Liver (tissue), 9 donors: ENCODE results near the gene NANOS1. TPM values are rescaled to one million over a fixed set of nuclear protein-coding genes. Genes with fewer than 3 reads are reported as not detected.

Experiments
- DNase-seq: peaks from one replicate; pipeline ENCODE4 v3.0.0-alpha.2; 2017; ENCODE audit warnings: low spot score
- H3K27ac ChIP-seq, 2 donors: one replicate each; pipeline ENCODE4 v1.7.0; 2013; ENCODE audit warnings: inconsistent platforms in 2 of 2, low read length in 2 of 2, control low read depth in 1 of 2, low read depth in 1 of 2, mild to moderate bottlenecking in 1 of 2
- H3K27me3 ChIP-seq, 4 donors: one replicate each; pipeline versions ENCODE4 v1.6.1 to v1.7.0; 2013; ENCODE audit warnings: low read length in 3 of 4, inconsistent platforms in 1 of 4, mild to moderate bottlenecking in 1 of 4, moderate library complexity in 1 of 4; ENCODE audit not compliant: control insufficient read depth in 4 of 4, insufficient read depth in 4 of 4
- H3K36me3 ChIP-seq, 4 donors: one replicate each; pipeline versions ENCODE4 v1.6.1 to v1.7.0; 2013; ENCODE audit warnings: low read length in 3 of 4, mild to moderate bottlenecking in 3 of 4, low read depth in 1 of 4, moderate library complexity in 1 of 4; ENCODE audit not compliant: control insufficient read depth in 4 of 4, insufficient read depth in 3 of 4
- H3K4me1 ChIP-seq, 4 donors: one replicate each; pipeline versions ENCODE4 v1.6.1 to v1.7.0; 2013; ENCODE audit warnings: low read length in 3 of 4, mild to moderate bottlenecking in 3 of 4, moderate library complexity in 1 of 4; ENCODE audit not compliant: control insufficient read depth in 4 of 4, insufficient read depth in 4 of 4
- H3K4me3 ChIP-seq, 3 donors: one replicate each; pipeline versions ENCODE4 v1.6.1 to v1.7.0; 2013; ENCODE audit warnings: low read length in 3 of 3, control low read depth in 1 of 3, low read depth in 1 of 3, mild to moderate bottlenecking in 1 of 3
- H3K9ac ChIP-seq, 2 donors: one replicate each; pipeline ENCODE4 v1.7.0; 2013; ENCODE audit warnings: low read length in 2 of 2, mild to moderate bottlenecking in 2 of 2, moderate library complexity in 2 of 2, control low read depth in 1 of 2, low read depth in 1 of 2
- H3K9me3 ChIP-seq, 4 donors: one replicate each; pipeline versions ENCODE4 v1.6.1 to v1.7.0; 2013; ENCODE audit warnings: low read length in 3 of 4; ENCODE audit not compliant: control insufficient read depth in 4 of 4
- ATF3 ChIP-seq: IDR thresholded peaks from 2 replicates; pipeline ENCODE4 v1.6.1; 2016; ENCODE audit warnings: antibody characterized with exemption
- EGR1 ChIP-seq, 2 donors: IDR thresholded peaks; 2 replicates each; pipeline ENCODE4 v1.6.1; 2016 to 2018; ENCODE audit warnings: antibody characterized with exemption in 2 of 2, low read depth in 2 of 2
- FOXA1 ChIP-seq: IDR thresholded peaks from 2 replicates; pipeline ENCODE4 v1.6.1; 2016; ENCODE audit warnings: antibody characterized with exemption
- FOXA2 ChIP-seq: IDR thresholded peaks from 2 replicates; pipeline ENCODE4 v1.6.1; 2016; ENCODE audit warnings: antibody characterized with exemption
- GABPA ChIP-seq, 2 donors: IDR thresholded peaks in 1 of 2; conservative IDR thresholded peaks in 1 of 2; 2 replicates each; pipeline ENCODE4 v1.6.1; 2016; ENCODE audit warnings: antibody characterized with exemption in 2 of 2, mild to moderate bottlenecking in 1 of 2, moderate library complexity in 1 of 2
- HNF4A ChIP-seq, 2 donors: conservative IDR thresholded peaks; 2 replicates each; pipeline ENCODE4 v1.6.1; 2016; ENCODE audit warnings: antibody characterized with exemption in 2 of 2, mild to moderate bottlenecking in 2 of 2
- JUND ChIP-seq, 2 donors: IDR thresholded peaks; 2 replicates each; pipeline ENCODE4 v1.6.1; 2016; ENCODE audit warnings: antibody characterized with exemption in 2 of 2
- NR2F2 ChIP-seq: IDR thresholded peaks from 2 replicates; pipeline ENCODE4 v1.6.1; 2016; ENCODE audit warnings: antibody characterized with exemption
- REST ChIP-seq: IDR thresholded peaks from 2 replicates; pipeline ENCODE4 v1.6.1; 2016; ENCODE audit warnings: antibody characterized with exemption, mild to moderate bottlenecking
- RXRA ChIP-seq, 2 donors: IDR thresholded peaks; 2 replicates each; pipeline ENCODE4 v1.6.1; 2017 to 2018; ENCODE audit warnings: antibody characterized with exemption in 2 of 2, mild to moderate bottlenecking in 1 of 2
- TAF1 ChIP-seq: conservative IDR thresholded peaks from 2 replicates; pipeline ENCODE4 v1.6.1; 2016; ENCODE audit warnings: antibody characterized with exemption, mild to moderate bottlenecking
- YY1 ChIP-seq: IDR thresholded peaks from 2 replicates; pipeline ENCODE4 v1.6.1; 2016; ENCODE audit warnings: antibody characterized with exemption, mild to moderate bottlenecking
- ZBTB33 ChIP-seq: IDR thresholded peaks from 2 replicates; pipeline ENCODE4 v1.6.1; 2016; ENCODE audit warnings: antibody characterized with exemption
- WGBS: extraction: QIAGEN DNeasy Blood & Tissue Kit; methylation state at CpG from one replicate; pipeline ENCODE4 v1.1.7; 2013; 5-methylcytosine and 5-hydroxymethylcytosine counted together
- polyA plus RNA-seq, 2 donors: library from polyadenylated mRNA; stranded (reverse) in 1 of 2; unstranded in 1 of 2; fragments of 200-250 nt in 1 of 2; fragments of >200 nt in 1 of 2; fragmentation: Nextera tagmentation in 1 of 2; extraction: Ambion mirVana in 1 of 2; gene quantifications; one replicate each; pipeline versions ENCODE4 v1.2.1 to v1.2.3, GENCODE V29; 2013 to 2015
- total RNA-seq, 2 donors: library from RNA; depleted of rRNA; stranded (reverse); fragments of >200 nt; gene quantifications; one replicate each; pipeline ENCODE4 v1.2.3, GENCODE V29; 2014
- TF ChIP-seq, protein P1 (sequence below): fragments of 150-350 bp; IDR thresholded peaks from 2 replicates; pipeline ENCODE4 v1.5.1; 2017; ENCODE audit warnings: improper control_type of control experiment, low read depth, low read length; ENCODE audit not compliant: missing input control
- donor health status: healthy.
- donor health status: healthy.
- donor health status: healthy.
- donor health status: healthy.
- donor health status: healthy.

The NANOS1 gene
- total and polyA plus RNA-seq, 4 donors: 0.07 to 1.1 (median 0.10) TPM

GRCh38 chr10:119070395-119071165 lies 41.1 kb downstream of the NANOS1 start (continued):
- TF ChIP-seq REST (no peak), FOXA2 (no peak), EGR1 (IDR thresholded peaks at IDR 0.05; ENCODE audit: low read depth in 2 of 2) (no peak), TAF1 (no peak)

DNA sequence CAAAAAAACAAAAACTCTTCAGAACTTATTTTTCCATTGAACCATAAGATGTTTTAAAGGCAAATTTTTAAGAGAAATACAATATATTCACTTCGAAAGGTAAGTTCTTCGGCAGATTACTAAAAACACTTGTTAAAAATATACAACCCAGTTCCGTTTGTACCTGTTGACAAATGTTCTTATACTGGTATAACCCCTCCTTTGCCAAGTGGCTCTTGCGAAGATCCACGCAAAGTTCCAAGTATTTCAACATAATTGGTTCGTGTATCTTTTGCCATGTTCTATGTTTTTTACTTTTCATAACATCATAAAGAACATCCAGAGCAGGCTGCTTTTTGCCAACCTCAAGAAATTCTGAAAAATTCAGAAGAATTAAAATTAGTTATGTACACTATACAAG lies 44.1 kb downstream of the NANOS1 start:
- Histone ChIP-seq H3K4me3 (no peak overlapping the region), H3K4me1 (peaks cover 6 to 16% (median 8%) of the 10 kb centered on the region in 4 donors), H3K36me3 (peaks cover 8 to 39% (median 36%) of the 10 kb centered on the region in 4 donors), H3K9me3 (no peaks in the 10 kb centered on the region), H3K27me3 (no peaks in the 10 kb centered on the region), H3K27ac (no peak overlapping the region), H3K9ac (no peak overlapping the region)
- TF ChIP-seq ATF3 (no peak), JUND (IDR thresholded peaks at IDR 0.05) (no peak), ZBTB33 (no peak), GABPA (IDR thresholded peaks at IDR 0.05 in 1 of 2, conservative IDR thresholded peaks at IDR 0.05 in 1 of 2) (no peak), FOXA1 (no peak), HNF4A (conservative IDR thresholded peaks at IDR 0.05) (no peak), NR2F2 (no peak), EGR1 (IDR thresholded peaks at IDR 0.05; ENCODE audit: low read depth in 2 of 2) (no peak), RXRA (IDR thresholded peaks at IDR 0.05) (no peak), YY1 (no peak), TAF1 (no peak)
- TF ChIP-seq, protein P1, sequence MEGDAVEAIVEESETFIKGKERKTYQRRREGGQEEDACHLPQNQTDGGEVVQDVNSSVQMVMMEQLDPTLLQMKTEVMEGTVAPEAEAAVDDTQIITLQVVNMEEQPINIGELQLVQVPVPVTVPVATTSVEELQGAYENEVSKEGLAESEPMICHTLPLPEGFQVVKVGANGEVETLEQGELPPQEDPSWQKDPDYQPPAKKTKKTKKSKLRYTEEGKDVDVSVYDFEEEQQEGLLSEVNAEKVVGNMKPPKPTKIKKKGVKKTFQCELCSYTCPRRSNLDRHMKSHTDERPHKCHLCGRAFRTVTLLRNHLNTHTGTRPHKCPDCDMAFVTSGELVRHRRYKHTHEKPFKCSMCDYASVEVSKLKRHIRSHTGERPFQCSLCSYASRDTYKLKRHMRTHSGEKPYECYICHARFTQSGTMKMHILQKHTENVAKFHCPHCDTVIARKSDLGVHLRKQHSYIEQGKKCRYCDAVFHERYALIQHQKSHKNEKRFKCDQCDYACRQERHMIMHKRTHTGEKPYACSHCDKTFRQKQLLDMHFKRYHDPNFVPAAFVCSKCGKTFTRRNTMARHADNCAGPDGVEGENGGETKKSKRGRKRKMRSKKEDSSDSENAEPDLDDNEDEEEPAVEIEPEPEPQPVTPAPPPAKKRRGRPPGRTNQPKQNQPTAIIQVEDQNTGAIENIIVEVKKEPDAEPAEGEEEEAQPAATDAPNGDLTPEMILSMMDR: no peak
- DNase-seq: no peak
- 39% methylated on average over 6 of the region's 6 CpGs for WGBS
